ENCODE data around the gene UPF2.
A peak's percentile ranks its signal among the peaks of the same experiment; 100 is the strongest.

Gene UPF2

GRCh38 chr10:11881477-11882417, 160.9 kb downstream of the UPF2 start:
- peak; percentile 51 for DNase-seq

GRCh38 chr10:11881030-11881476, 161.6 kb downstream of the UPF2 start:
- no peak for DNase-seq

- no peak for DNase-seq
These were observed 162.2 kb downstream of the UPF2 start for GRCh38 chr10:11880151-11881029.

GRCh38 chr10:11879387-11880094, 163.1 kb downstream of the UPF2 start:
- peak; percentile 82 for DNase-seq

- no peak for DNase-seq
These were observed 163.8 kb downstream of the UPF2 start for GRCh38 chr10:11878776-11879175.

GRCh38 chr10:11877591-11877905, 165.1 kb downstream of the UPF2 start:
- no peak for DNase-seq

GRCh38 chr10:11876805-11877590, 165.6 kb downstream of the UPF2 start:
- DNase-seq = no peak

- DNase-seq = no peak
These were observed 166.3 kb downstream of the UPF2 start for GRCh38 chr10:11876324-11876723.

- DNase-seq = peak; percentile 73
These were observed 166.9 kb downstream of the UPF2 start for GRCh38 chr10:11875494-11876281.

- DNase-seq = peak; percentile 97
These were observed 167.8 kb downstream of the UPF2 start for GRCh38 chr10:11874568-11875493.

GRCh38 chr10:11871466-11871865, 171.1 kb downstream of the UPF2 start:
- no peak for DNase-seq

- DNase-seq = no peak
These were observed 171.7 kb downstream of the UPF2 start for GRCh38 chr10:11870900-11871400.

GRCh38 chr10:11870461-11870780, 172.2 kb downstream of the UPF2 start:
- DNase-seq = no peak
